ENCODE data around the gene CDCP2.

GRCh38 chr1:54115520-54115919 lies 37.3 kb downstream of the CDCP2 start:
- no peak for TF ChIP-seq POLR2AphosphoS5 (IDR thresholded peaks at IDR 0.05; ENCODE audit: low read depth)
- TF ChIP-seq CTCF (IDR thresholded peaks at IDR 0.05; ENCODE audit: insufficient read depth, low read length) = no peak
- TF ChIP-seq GABPA (IDR thresholded peaks at IDR 0.05; ENCODE audit: low read depth) = no peak
- no peak for TF ChIP-seq REST (IDR thresholded peaks at IDR 0.05; ENCODE audit: insufficient replicate concordance, low read depth)
- TF ChIP-seq SPI1 (IDR thresholded peaks at IDR 0.05; ENCODE audit: borderline replicate concordance, low read depth) = no peak
